ENCODE results near the gene ADCY10. TPM values are rescaled to one million over a fixed set of nuclear protein-coding genes. Genes with fewer than 3 reads are reported as not detected.
A peak's percentile ranks its signal among the peaks of the same experiment; 100 is the strongest.

The ADCY10 gene
- total and polyA plus RNA-seq, 9 of the 15 experiments (the other 6 are each of a cell fraction or from before 2014, with no cell fraction given), result 0.08 to 0.86 (median 0.22) TPM

DNA sequence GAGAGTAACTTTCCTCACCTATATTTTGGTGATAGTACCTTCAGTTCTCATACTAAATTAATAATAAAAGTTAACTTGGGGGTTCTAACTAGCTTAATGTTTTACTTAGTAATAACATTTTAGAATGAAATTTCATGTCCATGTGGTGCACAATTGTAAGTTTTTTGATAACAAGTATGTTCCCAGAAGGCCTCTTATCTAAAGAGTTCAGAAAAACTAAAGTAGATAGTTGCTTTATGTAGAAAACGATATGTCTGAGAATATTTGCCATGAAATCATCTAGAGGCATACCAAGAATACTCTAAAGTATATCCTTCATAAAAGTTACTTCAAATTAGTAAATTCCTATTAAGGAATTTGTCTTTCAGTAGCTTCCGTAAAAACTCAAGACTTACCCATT is 10.2 kb upstream of the ADCY10 start (continued):
- TF ChIP-seq, protein P1, sequence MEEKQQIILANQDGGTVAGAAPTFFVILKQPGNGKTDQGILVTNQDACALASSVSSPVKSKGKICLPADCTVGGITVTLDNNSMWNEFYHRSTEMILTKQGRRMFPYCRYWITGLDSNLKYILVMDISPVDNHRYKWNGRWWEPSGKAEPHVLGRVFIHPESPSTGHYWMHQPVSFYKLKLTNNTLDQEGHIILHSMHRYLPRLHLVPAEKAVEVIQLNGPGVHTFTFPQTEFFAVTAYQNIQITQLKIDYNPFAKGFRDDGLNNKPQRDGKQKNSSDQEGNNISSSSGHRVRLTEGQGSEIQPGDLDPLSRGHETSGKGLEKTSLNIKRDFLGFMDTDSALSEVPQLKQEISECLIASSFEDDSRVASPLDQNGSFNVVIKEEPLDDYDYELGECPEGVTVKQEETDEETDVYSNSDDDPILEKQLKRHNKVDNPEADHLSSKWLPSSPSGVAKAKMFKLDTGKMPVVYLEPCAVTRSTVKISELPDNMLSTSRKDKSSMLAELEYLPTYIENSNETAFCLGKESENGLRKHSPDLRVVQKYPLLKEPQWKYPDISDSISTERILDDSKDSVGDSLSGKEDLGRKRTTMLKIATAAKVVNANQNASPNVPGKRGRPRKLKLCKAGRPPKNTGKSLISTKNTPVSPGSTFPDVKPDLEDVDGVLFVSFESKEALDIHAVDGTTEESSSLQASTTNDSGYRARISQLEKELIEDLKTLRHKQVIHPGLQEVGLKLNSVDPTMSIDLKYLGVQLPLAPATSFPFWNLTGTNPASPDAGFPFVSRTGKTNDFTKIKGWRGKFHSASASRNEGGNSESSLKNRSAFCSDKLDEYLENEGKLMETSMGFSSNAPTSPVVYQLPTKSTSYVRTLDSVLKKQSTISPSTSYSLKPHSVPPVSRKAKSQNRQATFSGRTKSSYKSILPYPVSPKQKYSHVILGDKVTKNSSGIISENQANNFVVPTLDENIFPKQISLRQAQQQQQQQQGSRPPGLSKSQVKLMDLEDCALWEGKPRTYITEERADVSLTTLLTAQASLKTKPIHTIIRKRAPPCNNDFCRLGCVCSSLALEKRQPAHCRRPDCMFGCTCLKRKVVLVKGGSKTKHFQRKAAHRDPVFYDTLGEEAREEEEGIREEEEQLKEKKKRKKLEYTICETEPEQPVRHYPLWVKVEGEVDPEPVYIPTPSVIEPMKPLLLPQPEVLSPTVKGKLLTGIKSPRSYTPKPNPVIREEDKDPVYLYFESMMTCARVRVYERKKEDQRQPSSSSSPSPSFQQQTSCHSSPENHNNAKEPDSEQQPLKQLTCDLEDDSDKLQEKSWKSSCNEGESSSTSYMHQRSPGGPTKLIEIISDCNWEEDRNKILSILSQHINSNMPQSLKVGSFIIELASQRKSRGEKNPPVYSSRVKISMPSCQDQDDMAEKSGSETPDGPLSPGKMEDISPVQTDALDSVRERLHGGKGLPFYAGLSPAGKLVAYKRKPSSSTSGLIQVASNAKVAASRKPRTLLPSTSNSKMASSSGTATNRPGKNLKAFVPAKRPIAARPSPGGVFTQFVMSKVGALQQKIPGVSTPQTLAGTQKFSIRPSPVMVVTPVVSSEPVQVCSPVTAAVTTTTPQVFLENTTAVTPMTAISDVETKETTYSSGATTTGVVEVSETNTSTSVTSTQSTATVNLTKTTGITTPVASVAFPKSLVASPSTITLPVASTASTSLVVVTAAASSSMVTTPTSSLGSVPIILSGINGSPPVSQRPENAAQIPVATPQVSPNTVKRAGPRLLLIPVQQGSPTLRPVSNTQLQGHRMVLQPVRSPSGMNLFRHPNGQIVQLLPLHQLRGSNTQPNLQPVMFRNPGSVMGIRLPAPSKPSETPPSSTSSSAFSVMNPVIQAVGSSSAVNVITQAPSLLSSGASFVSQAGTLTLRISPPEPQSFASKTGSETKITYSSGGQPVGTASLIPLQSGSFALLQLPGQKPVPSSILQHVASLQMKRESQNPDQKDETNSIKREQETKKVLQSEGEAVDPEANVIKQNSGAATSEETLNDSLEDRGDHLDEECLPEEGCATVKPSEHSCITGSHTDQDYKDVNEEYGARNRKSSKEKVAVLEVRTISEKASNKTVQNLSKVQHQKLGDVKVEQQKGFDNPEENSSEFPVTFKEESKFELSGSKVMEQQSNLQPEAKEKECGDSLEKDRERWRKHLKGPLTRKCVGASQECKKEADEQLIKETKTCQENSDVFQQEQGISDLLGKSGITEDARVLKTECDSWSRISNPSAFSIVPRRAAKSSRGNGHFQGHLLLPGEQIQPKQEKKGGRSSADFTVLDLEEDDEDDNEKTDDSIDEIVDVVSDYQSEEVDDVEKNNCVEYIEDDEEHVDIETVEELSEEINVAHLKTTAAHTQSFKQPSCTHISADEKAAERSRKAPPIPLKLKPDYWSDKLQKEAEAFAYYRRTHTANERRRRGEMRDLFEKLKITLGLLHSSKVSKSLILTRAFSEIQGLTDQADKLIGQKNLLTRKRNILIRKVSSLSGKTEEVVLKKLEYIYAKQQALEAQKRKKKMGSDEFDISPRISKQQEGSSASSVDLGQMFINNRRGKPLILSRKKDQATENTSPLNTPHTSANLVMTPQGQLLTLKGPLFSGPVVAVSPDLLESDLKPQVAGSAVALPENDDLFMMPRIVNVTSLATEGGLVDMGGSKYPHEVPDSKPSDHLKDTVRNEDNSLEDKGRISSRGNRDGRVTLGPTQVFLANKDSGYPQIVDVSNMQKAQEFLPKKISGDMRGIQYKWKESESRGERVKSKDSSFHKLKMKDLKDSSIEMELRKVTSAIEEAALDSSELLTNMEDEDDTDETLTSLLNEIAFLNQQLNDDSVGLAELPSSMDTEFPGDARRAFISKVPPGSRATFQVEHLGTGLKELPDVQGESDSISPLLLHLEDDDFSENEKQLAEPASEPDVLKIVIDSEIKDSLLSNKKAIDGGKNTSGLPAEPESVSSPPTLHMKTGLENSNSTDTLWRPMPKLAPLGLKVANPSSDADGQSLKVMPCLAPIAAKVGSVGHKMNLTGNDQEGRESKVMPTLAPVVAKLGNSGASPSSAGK (IDR thresholded peaks at IDR 0.05), result no peak
- 0 out of 2 replicates have a peak, but pooled peaks have one; percentile 12 for TF ChIP-seq STAT5A (IDR thresholded peaks at IDR 0.05; ENCODE audit: borderline replicate concordance, low read length)
- no peak for TF ChIP-seq TEAD1 (CRISPR knock-in tag; IDR thresholded peaks at IDR 0.05)
- no peak for TF ChIP-seq ZNF561 (CRISPR knock-in tag; conservative IDR thresholded peaks at IDR 0.05)
- TF ChIP-seq ZNF696 (CRISPR knock-in tag; conservative IDR thresholded peaks at IDR 0.05), result no peak
- TF ChIP-seq DACH1 (IDR thresholded peaks at IDR 0.05; ENCODE audit: partially characterized antibody), result no peak
- TF ChIP-seq ZNF766 (CRISPR knock-in tag; conservative IDR thresholded peaks at IDR 0.05), result 0 out of 2 replicates have a peak, but pooled peaks have one; percentile 30
- TF ChIP-seq ARID1B (IDR thresholded peaks at IDR 0.05), result peak; percentile 87
- TF ChIP-seq ETV5 (CRISPR knock-in tag; IDR thresholded peaks at IDR 0.05; ENCODE audit: low read depth), result no peak
- TF ChIP-seq ZFP36 (IDR thresholded peaks at IDR 0.05; ENCODE audit: low read depth, low read length, partially characterized antibody), result no peak
- no peak for TF ChIP-seq YY1 (IDR thresholded peaks at IDR 0.05; ENCODE audit: borderline replicate concordance in 1 of 3, control insufficient read depth in 1 of 3, extremely low read depth in 1 of 3, insufficient read depth in 3 of 3, insufficient read length in 1 of 3, insufficient replicate concordance in 2 of 3, low read depth in 1 of 3, low read length in 2 of 3)
- TF ChIP-seq KLF6 (CRISPR knock-in tag; IDR thresholded peaks at IDR 0.05; ENCODE audit: borderline replicate concordance), result no peak
- TF ChIP-seq ZNF444 (CRISPR knock-in tag; IDR thresholded peaks at IDR 0.05), result no peak
- TF ChIP-seq PCBP2 (IDR thresholded peaks at IDR 0.05; ENCODE audit: low read depth, low read length, poor library complexity, severe bottlenecking), result no peak
- TF ChIP-seq, protein P2, sequence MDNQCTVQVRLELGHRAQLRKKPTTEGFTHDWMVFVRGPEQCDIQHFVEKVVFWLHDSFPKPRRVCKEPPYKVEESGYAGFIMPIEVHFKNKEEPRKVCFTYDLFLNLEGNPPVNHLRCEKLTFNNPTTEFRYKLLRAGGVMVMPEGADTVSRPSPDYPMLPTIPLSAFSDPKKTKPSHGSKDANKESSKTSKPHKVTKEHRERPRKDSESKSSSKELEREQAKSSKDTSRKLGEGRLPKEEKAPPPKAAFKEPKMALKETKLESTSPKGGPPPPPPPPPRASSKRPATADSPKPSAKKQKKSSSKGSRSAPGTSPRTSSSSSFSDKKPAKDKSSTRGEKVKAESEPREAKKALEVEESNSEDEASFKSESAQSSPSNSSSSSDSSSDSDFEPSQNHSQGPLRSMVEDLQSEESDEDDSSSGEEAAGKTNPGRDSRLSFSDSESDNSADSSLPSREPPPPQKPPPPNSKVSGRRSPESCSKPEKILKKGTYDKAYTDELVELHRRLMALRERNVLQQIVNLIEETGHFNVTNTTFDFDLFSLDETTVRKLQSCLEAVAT (IDR thresholded peaks at IDR 0.05), result no peak
- TF ChIP-seq ZKSCAN8 (CRISPR knock-in tag; IDR thresholded peaks at IDR 0.05), result peak; percentile 50; the same call in 1 of the 2 replicates
